ENCODE results near the gene GLI3. TPM values are rescaled to one million over a fixed set of nuclear protein-coding genes. Genes with fewer than 3 reads are reported as not detected.

GLI3 gene
- total RNA-seq, 1 donor from 2014 or later: 27.7 TPM

GRCh38 chr7:42156291-42156865 is 80.6 kb downstream of the GLI3 start:
- no peak for TF ChIP-seq EZH2 (IDR thresholded peaks at IDR 0.05; ENCODE audit: insufficient read depth, low read length)
- no peak overlapping the region for H3K4me3 Mint-ChIP-seq (ENCODE audit: unreplicated experiment)
- no peak overlapping the region for H3K9ac ChIP-seq (ENCODE audit: low read length)
- no peaks in the 10 kb centered on the region for H3K27me3 ChIP-seq (ENCODE audit: insufficient read depth, low read length)
- no peak overlapping the region for H3K27ac Mint-ChIP-seq (ENCODE audit: unreplicated experiment)
- peaks cover 24% of the 10 kb centered on the region for H3K79me2 ChIP-seq (ENCODE audit: insufficient read depth, low read length)
- no peaks in the 10 kb centered on the region for H3K27me3 Mint-ChIP-seq (ENCODE audit: low read depth, unreplicated experiment)
- DNase-seq (ENCODE audit: low read depth) (peak; percentile 33), FAIRE-seq (no peak)
- H3K27ac ChIP-seq (ENCODE audit: low read depth, low read length): no peak overlapping the region
- no peaks in the 10 kb centered on the region for H3K36me3 ChIP-seq (ENCODE audit: insufficient read depth, low read length)
- H4K20me1 ChIP-seq (ENCODE audit: insufficient read depth, low read length): peaks cover 43% of the 10 kb centered on the region
- no peak overlapping the region for H2AFZ ChIP-seq (ENCODE audit: low read depth, low read length)
- peak overlapping the region; percentile 20 for H3K4me2 ChIP-seq (ENCODE audit: low read length)
- no peaks in the 10 kb centered on the region for H3K9me3 ChIP-seq (ENCODE audit: insufficient read depth, low read depth, low read length)
- H3K9me3 Mint-ChIP-seq (ENCODE audit: unreplicated experiment): no peaks in the 10 kb centered on the region
- no peaks in the 10 kb centered on the region for H3K4me1 ChIP-seq (ENCODE audit: insufficient read depth, low read length)
- H3K4me1 Mint-ChIP-seq (ENCODE audit: low read depth, unreplicated experiment): peaks cover 8% of the 10 kb centered on the region
- no peak overlapping the region for H3K4me3 ChIP-seq (ENCODE audit: insufficient read depth, low read depth, low read length)
- H3K36me3 Mint-ChIP-seq (ENCODE audit: low read depth, unreplicated experiment): no peaks in the 10 kb centered on the region

- H3K9ac ChIP-seq (ENCODE audit: low read length): no peak overlapping the region
- H3K9me3 Mint-ChIP-seq (ENCODE audit: unreplicated experiment): no peaks in the 10 kb centered on the region
- H3K36me3 Mint-ChIP-seq (ENCODE audit: low read depth, unreplicated experiment): no peaks in the 10 kb centered on the region
- H3K27ac ChIP-seq (ENCODE audit: low read depth, low read length): no peak overlapping the region
- no peak overlapping the region for H3K4me3 ChIP-seq (ENCODE audit: insufficient read depth, low read depth, low read length)
- H3K36me3 ChIP-seq (ENCODE audit: insufficient read depth, low read length): no peaks in the 10 kb centered on the region
- TF ChIP-seq CTCF (IDR thresholded peaks at IDR 0.05; ENCODE audit: insufficient read depth, low read depth, low read length) (no peak), EZH2 (IDR thresholded peaks at IDR 0.05; ENCODE audit: insufficient read depth, low read length) (no peak)
- H3K4me1 ChIP-seq (ENCODE audit: insufficient read depth, low read length): no peaks in the 10 kb centered on the region
- peak overlapping the region; percentile 20 for H3K4me2 ChIP-seq (ENCODE audit: low read length)
- H3K4me3 Mint-ChIP-seq (ENCODE audit: unreplicated experiment): no peak overlapping the region
- peaks cover 47% of the 10 kb centered on the region for H4K20me1 ChIP-seq (ENCODE audit: insufficient read depth, low read length)
- no peaks in the 10 kb centered on the region for H3K9me3 ChIP-seq (ENCODE audit: insufficient read depth, low read depth, low read length)
- peaks cover 30% of the 10 kb centered on the region for H3K79me2 ChIP-seq (ENCODE audit: insufficient read depth, low read length)
- no peak overlapping the region for H3K27ac Mint-ChIP-seq (ENCODE audit: unreplicated experiment)
- H3K27me3 ChIP-seq (ENCODE audit: insufficient read depth, low read length): no peaks in the 10 kb centered on the region
- peaks cover 8% of the 10 kb centered on the region for H3K4me1 Mint-ChIP-seq (ENCODE audit: low read depth, unreplicated experiment)
- DNase-seq (ENCODE audit: low read depth) (no peak), FAIRE-seq (no peak)
- no peaks in the 10 kb centered on the region for H3K27me3 Mint-ChIP-seq (ENCODE audit: low read depth, unreplicated experiment)
- H2AFZ ChIP-seq (ENCODE audit: low read depth, low read length): no peak overlapping the region
These were observed 81.3 kb downstream of the GLI3 start for GRCh38 chr7:42155584-42156290.

GRCh38 chr7:42154173-42154572 is 82.8 kb downstream of the GLI3 start:
- H3K27me3 ChIP-seq (ENCODE audit: insufficient read depth, low read length): no peaks in the 10 kb centered on the region
- peaks cover 49% of the 10 kb centered on the region for H4K20me1 ChIP-seq (ENCODE audit: insufficient read depth, low read length)
- Mint-ChIP-seq H3K4me3 (ENCODE audit: unreplicated experiment) (no peak overlapping the region), H3K9me3 (ENCODE audit: unreplicated experiment) (no peaks in the 10 kb centered on the region), H3K27ac (ENCODE audit: unreplicated experiment) (no peak overlapping the region), H3K36me3 (ENCODE audit: low read depth, unreplicated experiment) (no peaks in the 10 kb centered on the region), H3K4me1 (ENCODE audit: low read depth, unreplicated experiment) (peaks cover 8% of the 10 kb centered on the region), H3K27me3 (ENCODE audit: low read depth, unreplicated experiment) (no peaks in the 10 kb centered on the region)
- no peaks in the 10 kb centered on the region for H3K9me3 ChIP-seq (ENCODE audit: insufficient read depth, low read depth, low read length)
- no peak overlapping the region for H3K27ac ChIP-seq (ENCODE audit: low read depth, low read length)
- TF ChIP-seq CTCF (IDR thresholded peaks at IDR 0.05; ENCODE audit: insufficient read depth, low read depth, low read length) (no peak), EZH2 (IDR thresholded peaks at IDR 0.05; ENCODE audit: insufficient read depth, low read length) (no peak)
- DNase-seq (ENCODE audit: low read depth) (no peak), FAIRE-seq (no peak)
- H3K36me3 ChIP-seq (ENCODE audit: insufficient read depth, low read length): no peaks in the 10 kb centered on the region
- H3K4me3 ChIP-seq (ENCODE audit: insufficient read depth, low read depth, low read length): no peak overlapping the region
- H2AFZ ChIP-seq (ENCODE audit: low read depth, low read length): no peak overlapping the region
- no peaks in the 10 kb centered on the region for H3K4me1 ChIP-seq (ENCODE audit: insufficient read depth, low read length)
- H3K4me2 ChIP-seq (ENCODE audit: low read length): no peak overlapping the region
- peaks cover 42% of the 10 kb centered on the region for H3K79me2 ChIP-seq (ENCODE audit: insufficient read depth, low read length)
- H3K9ac ChIP-seq (ENCODE audit: low read length): no peak overlapping the region
